Peyer's patch (tissue), 4 donors: ENCODE results near the gene NOTCH3. TPM values are rescaled to one million over a fixed set of nuclear protein-coding genes. Genes with fewer than 3 reads are reported as not detected.

ENCODE experiments used
- DNase-seq, 3 donors: peaks; one replicate each; pipeline ENCODE4 v3.0.0-alpha.2; 2017 to 2019
- H3K27ac ChIP-seq, 4 donors: fragments of 200-600 bp; sonication (generic); one replicate each; pipeline ENCODE4 v1.5.1; 2016 to 2019
- H3K27me3 ChIP-seq, 2 donors: fragments of 200-600 bp; sonication (generic); one replicate each; pipeline ENCODE4 v1.5.1; 2019
- H3K36me3 ChIP-seq, 3 donors: fragments of 200-600 bp; sonication (generic); one replicate each; pipeline ENCODE4 v1.5.1; 2016 to 2019
- H3K4me1 ChIP-seq, 4 donors: fragments of 200-600 bp; sonication (generic); one replicate each; pipeline ENCODE4 v1.5.1; 2016 to 2019
- H3K4me3 ChIP-seq, 4 donors: fragments of 200-600 bp; sonication (generic); 1 replicate in 3 of 4; 2 replicates in 1 of 4; pipeline ENCODE4 v1.5.1; 2016 to 2019; ENCODE audit warnings: mild to moderate bottlenecking in 1 of 4
- H3K9me3 ChIP-seq, 4 donors: fragments of 200-600 bp; sonication (generic); one replicate each; pipeline ENCODE4 v1.5.1; 2016 to 2019; ENCODE audit warnings: mild to moderate bottlenecking in 1 of 4
- CTCF ChIP-seq, 6 experiments: fragments of 450-650 bp in 4 of 6; fragments of 200-600 bp in 2 of 6; sonication (generic) in 1 of 6; IDR thresholded peaks; one replicate each; pipeline ENCODE4 v1.5.1; 2017 to 2019; ENCODE audit warnings: antibody characterized with exemption in 6 of 6, mild to moderate bottlenecking in 3 of 6, moderate library complexity in 1 of 6
- POLR2A ChIP-seq, 2 donors: fragments of 450-650 bp; IDR thresholded peaks; one replicate each; pipeline ENCODE4 v1.5.1; 2017; ENCODE audit warnings: antibody characterized with exemption in 2 of 2, mild to moderate bottlenecking in 2 of 2, moderate library complexity in 2 of 2
- total RNA-seq, 4 donors: library from RNA; depleted of rRNA; stranded (reverse); fragments of >200 nt; gene quantifications; one replicate each; pipeline ENCODE4 v1.1.0, GENCODE V29; 2016

NOTCH3 gene
- total RNA-seq, 4 donors from 2014 or later, result 2.6 to 16.5 (median 8.9) TPM

DNA sequence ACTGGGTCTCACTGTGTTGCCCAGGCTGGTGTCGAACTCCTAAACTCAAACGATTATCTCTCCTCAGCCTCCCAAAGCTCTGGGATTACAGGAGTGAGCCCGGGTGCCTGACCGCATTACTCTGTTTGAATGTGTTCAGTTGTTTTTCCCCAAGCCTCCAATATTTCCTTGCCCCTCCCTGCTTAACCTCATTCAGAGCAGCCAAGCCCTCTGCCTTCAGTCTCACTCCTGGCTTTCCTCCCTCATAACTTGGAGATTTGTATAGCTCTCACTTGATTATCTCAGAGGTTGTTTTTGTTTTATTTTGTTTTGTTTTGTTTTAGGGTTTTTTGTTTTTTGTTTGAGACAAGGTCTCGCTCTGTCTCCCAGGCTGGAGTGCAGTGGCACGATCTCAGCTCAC lies 20.0 kb upstream of the NOTCH3 start:
- H3K27me3 ChIP-seq, result no peaks in the 10 kb centered on the region
- H3K4me3 ChIP-seq, result no peak overlapping the region
- H3K4me1 ChIP-seq, result peaks cover 0 to 12% (median 8%) of the 10 kb centered on the region in 4 donors
- no peaks in the 10 kb centered on the region for H3K9me3 ChIP-seq
- DNase-seq, result no peak
- H3K27ac ChIP-seq, result no peak overlapping the region
- no peak for TF ChIP-seq CTCF (IDR thresholded peaks at IDR 0.05)
- TF ChIP-seq POLR2A (IDR thresholded peaks at IDR 0.05), result no peak
- H3K36me3 ChIP-seq, result no peaks in the 10 kb centered on the region

DNA sequence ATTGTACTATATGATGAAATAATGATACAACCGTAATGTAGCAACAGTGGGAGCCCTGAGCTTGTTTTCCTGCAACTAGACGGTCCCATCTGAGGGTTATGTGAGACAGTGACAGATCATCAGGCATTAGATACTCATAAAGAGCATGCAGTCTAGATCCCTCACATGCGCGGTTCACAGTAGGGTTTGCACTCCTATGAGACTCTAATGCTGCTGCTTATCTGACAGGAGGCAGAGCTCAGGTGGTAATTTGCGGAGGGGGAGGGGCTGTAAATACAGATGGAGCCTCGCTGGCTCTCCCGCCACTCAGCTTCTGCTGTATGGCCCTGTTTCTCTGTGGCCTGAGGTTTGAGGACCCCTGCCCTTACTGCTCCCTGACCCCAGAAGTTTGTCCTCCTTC lies 17.7 kb upstream of the NOTCH3 start:
- Histone ChIP-seq H3K4me3 (no peak overlapping the region), H3K9me3 (no peaks in the 10 kb centered on the region), H3K27me3 (no peaks in the 10 kb centered on the region), H3K27ac (no peak overlapping the region), H3K4me1 (peaks cover 0 to 5% (median 2%) of the 10 kb centered on the region in 4 donors), H3K36me3 (no peaks in the 10 kb centered on the region)
- DNase-seq, result no peak
- no peak for TF ChIP-seq POLR2A (IDR thresholded peaks at IDR 0.05)
- no peak for TF ChIP-seq CTCF (IDR thresholded peaks at IDR 0.05)

DNA sequence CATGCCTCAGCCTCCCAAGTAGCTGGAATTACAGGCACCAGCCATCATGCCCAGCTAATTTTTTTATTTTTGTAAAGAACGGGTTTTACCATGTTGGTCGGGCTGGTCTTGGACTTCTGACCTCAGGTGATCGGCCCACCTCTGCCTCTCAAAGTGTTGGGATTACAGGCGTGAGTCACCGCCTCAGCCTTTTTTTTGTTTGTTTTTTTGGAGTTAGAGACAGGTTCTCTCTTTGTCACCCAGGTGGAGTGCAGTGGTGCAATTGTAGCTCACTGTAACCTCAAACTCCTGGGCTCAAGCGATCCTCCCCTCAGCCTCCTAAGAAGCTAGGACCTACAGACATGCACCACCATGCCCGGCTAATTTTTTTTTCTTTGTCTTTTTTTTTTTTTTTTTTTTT lies 15.6 kb upstream of the NOTCH3 start:
- TF ChIP-seq POLR2A (IDR thresholded peaks at IDR 0.05) (no peak), CTCF (IDR thresholded peaks at IDR 0.05) (no peak)
- Histone ChIP-seq H3K27me3 (no peaks in the 10 kb centered on the region), H3K4me3 (no peak overlapping the region), H3K36me3 (no peaks in the 10 kb centered on the region), H3K9me3 (no peaks in the 10 kb centered on the region), H3K27ac (no peak overlapping the region), H3K4me1 (no peaks in the 10 kb centered on the region)
- DNase-seq, result no peak

GRCh38 chr19:15213715-15214381 lies 13.1 kb upstream of the NOTCH3 start:
- Histone ChIP-seq H3K9me3 (no peaks in the 10 kb centered on the region), H3K27ac (no peak overlapping the region), H3K36me3 (no peaks in the 10 kb centered on the region), H3K27me3 (no peaks in the 10 kb centered on the region), H3K4me1 (no peaks in the 10 kb centered on the region), H3K4me3 (no peak overlapping the region)
- TF ChIP-seq POLR2A (IDR thresholded peaks at IDR 0.05), result no peak
- TF ChIP-seq CTCF (IDR thresholded peaks at IDR 0.05), result no peak
- no peak for DNase-seq

DNA sequence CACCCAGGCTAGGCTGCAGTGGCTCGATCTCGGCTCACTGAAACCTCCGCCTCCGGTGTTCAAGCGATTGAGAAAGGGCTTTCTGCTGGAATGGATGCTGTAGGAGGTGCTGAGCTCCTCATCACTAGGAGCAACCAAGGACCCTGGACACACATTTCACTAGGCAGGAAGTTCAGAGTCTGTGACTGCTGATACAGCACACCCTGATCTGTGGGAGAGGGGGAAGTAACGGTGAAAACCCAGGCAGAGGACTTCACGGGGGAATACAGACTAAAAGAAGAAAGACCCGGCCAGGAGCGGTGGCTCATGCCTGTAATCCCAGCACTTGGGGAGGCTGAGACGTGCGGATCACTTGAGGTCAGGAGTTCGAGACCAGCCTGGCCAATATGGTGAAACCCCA lies 11.9 kb upstream of the NOTCH3 start:
- TF ChIP-seq CTCF (IDR thresholded peaks at IDR 0.05) (no peak), POLR2A (IDR thresholded peaks at IDR 0.05) (no peak)
- H3K4me1 ChIP-seq, result no peaks in the 10 kb centered on the region
- no peaks in the 10 kb centered on the region for H3K27me3 ChIP-seq
- no peak for DNase-seq
- no peaks in the 10 kb centered on the region for H3K9me3 ChIP-seq
- no peak overlapping the region for H3K27ac ChIP-seq
- H3K36me3 ChIP-seq, result no peaks in the 10 kb centered on the region
- no peak overlapping the region for H3K4me3 ChIP-seq
